Measurements from ENCODE around the gene LILRB2. TPM values are rescaled to one million over a fixed set of nuclear protein-coding genes. Genes with fewer than 3 reads are reported as not detected.
"Not testable (repeated sequence)": the region's sequence is repeated elsewhere in the genome, so short reads cannot be mapped to it uniquely, and the experiment has no call there.

The LILRB2 gene
- polyA plus RNA-seq (2013, experiment 1 of 2; ENCODE audit: insufficient read length) = not detected
- polyA plus RNA-seq (2013, experiment 2 of 2; ENCODE audit: insufficient read length) = not detected

DNA sequence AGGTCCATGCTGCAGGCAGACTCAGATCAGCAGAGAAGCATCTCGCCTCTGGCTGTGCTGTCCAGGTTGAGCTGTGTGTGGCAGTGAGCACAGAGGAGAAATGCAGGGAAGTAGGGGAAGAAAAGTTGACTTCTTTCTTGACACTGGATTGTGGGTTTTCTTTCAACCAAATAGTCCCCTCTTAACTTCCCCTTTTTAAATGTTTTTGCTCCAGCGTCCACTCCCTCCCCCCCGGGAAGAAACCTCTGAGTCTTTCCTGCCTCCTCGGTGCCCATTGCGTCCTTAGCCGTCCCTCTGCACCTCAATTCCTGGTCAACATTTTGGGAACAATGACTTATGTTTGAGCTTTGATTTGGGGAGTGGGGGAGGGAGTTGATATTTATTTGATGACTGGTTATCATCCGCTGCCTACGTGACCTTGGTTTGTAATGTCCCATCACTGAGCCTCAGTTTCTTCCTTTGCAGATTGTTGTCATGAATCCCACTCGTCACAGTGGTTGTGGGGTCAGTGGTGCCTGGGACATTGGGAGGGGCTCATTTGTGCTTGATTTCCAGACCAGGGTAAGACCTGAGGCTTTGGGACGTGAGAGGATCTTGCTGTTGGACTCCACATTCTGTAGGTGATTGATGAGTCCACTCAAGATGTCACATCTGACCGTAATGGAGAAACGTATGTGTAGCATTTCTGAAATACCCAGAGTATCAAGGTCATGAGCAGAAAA, at the start of gene LILRB2:
Gene LILRB2, minus strand, starts transcription at position 104 of the 722 bp plus-strand sequence. CDS start 614 bp downstream, outside the sequence.
- no peak for DNase-seq

GRCh38 chr19:54329476-54330165, 48.7 kb upstream of the LILRB2 start:
- DNase-seq = no peak

DNA sequence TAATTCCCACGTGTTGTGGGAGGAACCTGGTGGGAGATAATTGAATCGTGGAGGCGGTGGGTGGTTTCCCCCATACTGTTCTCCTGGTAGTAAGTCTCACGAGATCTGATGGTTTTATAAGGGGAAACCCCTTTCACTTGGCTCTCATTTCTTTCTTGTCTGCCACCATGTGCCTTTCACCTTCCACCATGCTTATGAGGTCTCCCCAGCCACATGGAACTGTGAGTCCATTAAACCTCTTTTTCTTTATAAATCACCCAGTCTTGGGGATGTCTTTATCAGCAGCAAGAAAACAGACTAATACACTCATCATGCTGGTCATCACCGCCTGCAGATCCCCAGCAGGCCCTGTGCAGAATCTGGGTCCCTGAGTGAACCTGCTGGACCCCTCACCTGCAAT, 47.9 kb upstream of the LILRB2 start:
- not testable (repeated sequence) for DNase-seq

DNA sequence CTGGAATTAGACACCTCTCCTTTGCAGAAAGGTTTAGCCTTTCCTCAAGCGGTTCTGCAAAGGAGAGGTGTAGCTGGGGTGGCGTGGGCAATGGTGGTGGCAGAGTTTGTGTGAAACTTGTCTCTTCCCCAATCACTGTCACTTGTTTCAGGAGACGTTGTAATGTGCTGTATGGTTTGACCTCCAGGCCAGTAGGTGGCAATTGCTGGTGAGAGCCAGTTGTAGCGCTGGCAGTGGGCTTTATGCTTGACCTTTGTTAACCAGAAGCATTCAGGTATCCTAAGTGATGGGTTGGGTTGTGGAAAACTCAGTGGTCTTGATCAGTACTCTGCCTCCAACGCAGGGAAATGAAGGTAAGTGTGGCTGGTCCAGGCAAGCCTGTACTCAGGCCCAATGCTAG, 44.7 kb upstream of the LILRB2 start:
- DNase-seq = no peak

GRCh38 chr19:54325194-54325621, 44.3 kb upstream of the LILRB2 start:
- DNase-seq = peak; percentile 34

DNA sequence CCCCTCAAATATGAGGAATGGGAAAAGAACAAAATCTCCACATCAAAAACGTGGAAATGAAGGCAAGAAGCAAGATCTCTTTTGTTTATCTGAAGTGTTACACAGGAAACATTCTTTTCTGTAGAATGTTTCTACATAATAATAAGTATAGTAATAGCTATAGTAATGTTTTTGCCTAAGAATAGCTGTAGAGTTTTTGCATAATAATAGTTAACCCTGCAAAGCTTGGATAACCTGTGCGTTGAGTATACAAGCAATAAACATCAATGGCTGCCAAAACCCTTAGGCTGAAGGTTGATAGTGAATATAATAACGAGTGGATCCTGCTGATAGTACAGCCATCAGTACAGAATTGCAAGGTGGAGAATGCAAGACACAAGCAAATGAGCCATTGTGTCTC, 43.2 kb upstream of the LILRB2 start:
- no peak for DNase-seq

GRCh38 chr19:54322934-54323333, 42.0 kb upstream of the LILRB2 start:
- not testable (repeated sequence) for DNase-seq

- not testable (repeated sequence) for DNase-seq
These were observed 41.4 kb upstream of the LILRB2 start for GRCh38 chr19:54322295-54322694.

DNA sequence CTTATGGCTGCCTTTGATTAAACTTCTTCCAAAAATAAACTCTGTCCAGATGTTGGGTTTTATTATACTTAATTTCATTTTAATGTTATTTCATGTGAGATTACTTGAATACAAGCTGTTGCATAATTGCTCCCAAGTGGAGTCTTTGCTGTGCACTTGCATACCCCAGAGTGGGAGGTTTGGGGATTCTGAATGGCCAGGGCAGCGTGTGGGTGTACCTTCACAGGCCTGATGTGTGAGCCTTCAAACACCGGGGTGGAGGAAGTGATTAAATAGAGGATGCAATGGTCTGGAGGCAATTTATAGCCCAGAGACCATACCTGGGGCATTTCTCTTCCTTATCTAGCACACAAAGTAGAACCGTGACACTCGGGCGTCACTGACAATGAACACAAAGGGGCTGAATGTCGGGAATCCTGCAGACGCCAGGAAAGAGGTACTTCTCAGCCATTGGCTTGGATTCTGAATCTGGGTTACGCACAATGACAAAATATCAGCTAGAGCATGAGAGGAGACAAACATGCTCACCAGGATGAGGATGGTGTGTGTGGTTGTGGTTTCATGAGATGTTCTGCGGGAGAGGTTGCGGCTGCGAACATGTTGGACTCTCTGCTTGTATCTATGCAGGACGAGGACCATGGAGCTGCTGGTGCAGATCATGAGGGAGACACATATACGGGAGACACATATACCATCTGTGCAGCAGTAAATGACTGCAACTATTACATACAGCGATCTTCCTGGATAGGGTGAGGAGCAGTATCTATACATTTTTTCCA, 39.2 kb upstream of the LILRB2 start:
- DNase-seq = no peak

DNA sequence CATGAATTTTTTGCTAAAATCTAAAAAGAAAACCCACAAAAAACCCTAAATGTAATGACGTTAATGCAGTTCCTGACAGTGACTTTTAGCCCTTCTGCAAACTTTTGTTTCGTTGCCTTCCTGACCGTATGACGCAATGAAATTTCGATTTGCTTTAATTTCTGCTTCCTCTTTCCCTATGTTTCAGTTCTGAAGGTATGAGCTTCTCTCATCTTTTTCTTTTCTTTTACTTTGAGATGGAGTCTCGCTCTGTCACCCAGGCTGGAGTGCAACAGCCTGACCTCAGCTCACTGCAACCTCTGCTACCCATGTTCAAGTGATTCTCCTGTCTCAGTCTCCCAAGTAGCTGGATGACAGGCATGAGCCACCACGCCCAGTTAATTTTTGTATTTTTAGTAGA, 38.1 kb upstream of the LILRB2 start:
- no peak for DNase-seq

DNA sequence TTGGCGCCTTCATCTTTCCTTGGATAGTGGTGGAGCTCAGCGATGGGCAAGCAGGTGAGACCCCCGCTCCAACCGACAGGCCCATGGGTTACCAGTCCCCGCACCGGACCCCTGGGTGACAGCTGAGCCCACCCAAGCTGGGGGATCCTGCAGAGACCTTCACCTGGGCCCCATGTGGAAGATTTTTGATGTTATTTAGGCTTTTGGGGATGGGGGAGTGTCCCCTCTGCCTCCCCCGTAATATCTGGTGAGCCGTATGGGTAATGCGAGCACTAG, 37.0 kb upstream of the LILRB2 start:
- DNase-seq = no peak

- no peak for DNase-seq
These were observed 36.4 kb upstream of the LILRB2 start for GRCh38 chr19:54317108-54317964.

DNA sequence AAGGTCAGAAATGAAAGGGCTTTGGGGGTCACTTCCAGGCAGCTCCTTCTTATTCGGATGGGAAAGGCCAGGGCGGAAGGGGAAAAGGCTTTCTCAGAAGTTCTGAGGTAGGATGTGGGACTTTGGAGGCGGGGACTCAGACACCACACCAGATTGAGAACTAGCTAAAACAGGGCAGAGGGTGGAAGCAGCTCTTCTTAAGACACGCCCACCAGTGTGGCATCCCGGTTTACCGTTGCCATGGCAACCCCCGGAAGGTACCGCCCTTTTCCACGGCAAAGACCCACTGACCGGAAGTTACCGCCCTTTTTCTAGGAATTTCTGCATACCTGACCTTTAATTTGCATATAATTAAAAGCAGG, 35.8 kb upstream of the LILRB2 start:
- DNase-seq = no peak

GRCh38 chr19:54315956-54316355, 35.0 kb upstream of the LILRB2 start:
- no peak for DNase-seq

GRCh38 chr19:54312436-54313377, 31.8 kb upstream of the LILRB2 start, which contains the start of gene LILRA5:
LILRA5 (minus strand) TSS chr19:54313166; CDS start chr19:54313019, 147 bp downstream.
- no peak for DNase-seq

- no peak for DNase-seq
These were observed 31.1 kb upstream of the LILRB2 start for GRCh38 chr19:54312011-54312410.

DNA sequence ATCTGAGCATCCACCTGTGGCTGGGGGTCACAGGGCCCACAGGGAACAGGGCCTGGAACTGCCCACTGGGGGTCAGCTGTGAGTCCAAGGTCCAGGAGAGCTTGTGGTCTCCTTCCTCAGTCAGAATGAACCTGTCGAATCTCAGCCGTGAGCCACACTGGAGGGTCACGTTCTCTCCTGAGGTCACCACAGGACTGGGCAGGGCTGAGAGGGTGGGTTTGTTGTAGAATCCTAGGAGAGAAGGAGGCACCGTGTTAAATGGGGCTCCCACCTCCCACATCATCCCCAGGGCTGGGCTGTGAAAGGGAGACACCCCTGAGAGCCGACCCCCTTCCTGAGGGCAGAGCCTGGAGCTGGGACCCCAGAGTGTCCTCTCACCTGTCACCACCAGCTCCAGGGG, 30.6 kb upstream of the LILRB2 start:
- no peak for DNase-seq

DNA sequence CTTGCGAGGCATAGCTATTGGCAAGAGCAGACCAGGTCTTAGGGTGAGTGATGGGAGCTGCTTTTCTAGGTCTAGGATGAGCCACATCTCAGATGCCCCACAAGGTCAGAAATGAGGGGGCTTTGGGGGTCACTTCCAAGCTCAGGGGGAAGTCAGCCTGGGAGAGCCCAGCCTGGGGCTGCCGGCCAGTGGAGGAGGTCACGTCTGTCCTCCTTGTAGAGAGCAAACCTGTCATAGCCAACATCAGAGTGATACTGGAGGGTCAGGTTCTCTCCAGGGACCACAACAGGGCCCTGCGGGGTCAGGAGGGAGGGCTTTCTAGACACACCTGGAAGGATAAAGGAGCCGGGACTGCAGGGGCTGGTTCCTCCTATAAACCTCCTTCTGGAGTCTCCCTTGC, 29.6 kb upstream of the LILRB2 start:
- DNase-seq = no peak

DNA sequence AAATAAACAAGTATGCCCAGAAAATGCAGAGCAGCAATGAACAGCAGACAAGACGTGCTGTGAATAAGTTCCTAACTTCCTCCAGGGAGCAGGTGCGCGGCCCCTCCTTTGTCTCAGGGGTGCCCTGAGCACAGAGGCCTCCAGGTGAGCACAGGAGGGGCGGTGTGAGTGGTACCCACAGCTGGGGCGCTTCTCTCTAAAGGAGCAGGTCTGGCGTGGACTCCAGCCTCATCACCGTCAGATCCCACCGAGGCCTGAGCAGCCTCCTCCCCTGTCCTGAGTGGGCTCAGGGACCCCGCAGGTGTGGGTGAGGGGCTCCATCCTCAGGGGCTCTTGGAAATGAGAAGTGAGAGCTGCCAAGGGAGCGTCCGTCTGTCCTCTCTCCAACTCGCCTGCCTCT, 28.9 kb upstream of the LILRB2 start:
- DNase-seq = no peak

DNA sequence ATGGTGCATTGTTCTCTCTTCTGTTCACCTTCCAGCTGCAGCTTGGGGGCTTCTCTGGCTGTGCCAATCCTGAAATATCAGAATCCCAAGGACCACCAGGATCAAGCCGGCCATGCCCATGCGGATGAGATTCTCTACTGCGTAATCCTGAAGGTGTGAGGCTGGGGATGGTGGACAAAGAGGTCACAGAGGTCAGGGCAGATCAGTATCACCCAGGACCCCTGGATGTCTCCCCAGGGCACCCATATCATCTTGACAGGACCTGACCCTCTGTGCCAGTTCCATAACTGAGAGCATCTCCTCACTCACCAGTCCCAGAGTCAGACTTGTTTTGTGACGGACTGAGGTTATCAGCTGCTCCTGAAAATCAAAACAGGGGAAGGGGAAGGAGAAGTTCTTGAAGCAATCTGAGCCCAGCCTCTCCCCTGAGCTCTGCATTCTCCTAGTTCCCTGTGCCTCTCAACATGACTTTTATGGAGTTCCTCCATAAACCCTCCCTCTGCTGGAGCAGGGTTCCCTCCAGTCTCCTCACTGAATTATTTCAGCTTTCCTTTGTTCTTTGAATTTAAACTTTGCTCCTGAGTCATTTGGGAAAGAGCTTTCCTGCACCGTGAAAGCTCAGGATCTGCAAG, 26.6 kb upstream of the LILRB2 start:
- no peak for DNase-seq

DNA sequence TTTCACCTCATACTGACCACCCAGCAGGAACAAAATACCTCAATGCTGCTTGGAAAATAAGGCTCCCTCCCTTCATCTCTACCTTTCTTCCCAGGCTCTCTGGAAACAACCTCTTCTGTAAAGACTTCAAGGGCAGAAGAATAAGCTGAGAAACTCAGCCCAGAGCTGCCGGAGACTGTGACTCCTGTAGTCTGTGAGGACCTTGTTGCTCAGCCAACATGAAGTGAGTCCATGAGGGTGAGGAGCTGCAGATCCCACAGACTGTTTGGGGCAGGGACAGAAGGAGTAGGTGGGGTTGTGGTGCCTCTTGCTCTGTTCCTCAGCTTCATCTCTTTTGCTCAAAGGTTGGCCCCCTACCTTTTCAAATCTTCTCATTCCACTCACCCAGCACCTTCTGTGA, 24.2 kb upstream of the LILRB2 start:
- DNase-seq = no peak

All from fibroblast of skin of scalp (primary cell).